DND-41 (cell line): ENCODE results near the gene LYPLAL1.

Experiments used
- ATAC-seq: fragments of 200-7000 bp; cut with Tn5 transposase; 3 replicates; pipeline ENCODE4 v1.9.1; 2021; ENCODE audit warnings: low read depth; ENCODE audit not compliant: insufficient read depth
- DNase-seq: peaks from one replicate; pipeline ENCODE4 v3.0.0-alpha.2; 2020
- H2AFZ ChIP-seq: 2 replicates; pipeline ENCODE4 v1.6.0; 2012; ENCODE audit warnings: low read depth, low read length
- H3K27ac ChIP-seq: 2 replicates; pipeline ENCODE4 v1.5.1; 2012; ENCODE audit warnings: low read length, inconsistent platforms
- H3K27me3 ChIP-seq: fragments of 200-600 bp; sonication (generic); 2 replicates; pipeline ENCODE4 v1.6.0; 2012; ENCODE audit warnings: low read length, mild to moderate bottlenecking, inconsistent platforms; ENCODE audit not compliant: insufficient read depth, poor library complexity
- H3K36me3 ChIP-seq: 2 replicates; pipeline ENCODE4 v1.5.1; 2012; ENCODE audit warnings: low read length, inconsistent platforms; ENCODE audit not compliant: insufficient read depth
- H3K4me1 ChIP-seq: 2 replicates; pipeline ENCODE4 v1.5.1; 2012; ENCODE audit warnings: mild to moderate bottlenecking, low read length; ENCODE audit not compliant: insufficient read depth
- H3K4me2 ChIP-seq: 2 replicates; pipeline ENCODE4 v1.6.0; 2012; ENCODE audit warnings: mild to moderate bottlenecking, moderate library complexity, low read length, inconsistent platforms; ENCODE audit not compliant: insufficient read depth
- H3K4me3 ChIP-seq, 2 experiments: fragments of 200-600 bp in 1 of 2; shearing (Covaris generic) in 1 of 2; 2 replicates each; pipeline ENCODE4 v1.5.1; 2012 to 2016; ENCODE audit warnings: inconsistent platforms in 2 of 2, low read length in 2 of 2, mild to moderate bottlenecking in 2 of 2, low read depth in 1 of 2, moderate library complexity in 1 of 2
- H3K79me2 ChIP-seq: 2 replicates; pipeline ENCODE4 v1.6.0; 2012; ENCODE audit warnings: low read length, inconsistent platforms; ENCODE audit not compliant: insufficient read depth
- H3K9ac ChIP-seq: 2 replicates; pipeline ENCODE4 v1.6.0; 2012; ENCODE audit warnings: low read depth, mild to moderate bottlenecking, inconsistent platforms, low read length, moderate library complexity
- H3K9me3 ChIP-seq: 2 replicates; pipeline ENCODE4 v1.5.1; 2012; ENCODE audit warnings: low read length, moderate library complexity, mild to moderate bottlenecking, inconsistent platforms; ENCODE audit not compliant: insufficient read depth, severe bottlenecking
- H4K20me1 ChIP-seq: 2 replicates; pipeline ENCODE4 v1.6.0; 2012; ENCODE audit warnings: low read length; ENCODE audit not compliant: insufficient read depth
- CTCF ChIP-seq: IDR thresholded peaks from 2 replicates; pipeline ENCODE4 v1.5.1; 2012; ENCODE audit warnings: borderline replicate concordance, low read length, moderate library complexity, mild to moderate bottlenecking; ENCODE audit not compliant: poor library complexity, severe bottlenecking; ENCODE audit errors: extremely low read depth
- EZH2 ChIP-seq: IDR thresholded peaks from 3 replicates; pipeline ENCODE4 v1.6.1; 2012; ENCODE audit warnings: borderline replicate concordance, low read depth, mild to moderate bottlenecking, moderate library complexity, low read length, inconsistent platforms; ENCODE audit not compliant: severe bottlenecking

The LYPLAL1 gene

GRCh38 chr1:219175212-219175564 lies 1.5 kb downstream of the LYPLAL1 start:
- peak overlapping the region; percentile 86 for H3K27ac ChIP-seq
- TF ChIP-seq EZH2 (no peak), CTCF (no peak)
- peaks cover 42% of the 10 kb centered on the region for H3K79me2 ChIP-seq

GRCh38 chr1:219176168-219176567 lies 2.5 kb downstream of the LYPLAL1 start:
- no peak for ATAC-seq
- no peak for DNase-seq
- no peak overlapping the region for H3K9ac ChIP-seq
- H3K4me2 ChIP-seq, result peak overlapping the region; percentile 91; the same call in 1 of the 2 replicates
- H3K27ac ChIP-seq, result no peak overlapping the region
- H4K20me1 ChIP-seq, result no peaks in the 10 kb centered on the region
- no peak overlapping the region for H2AFZ ChIP-seq
- no peaks in the 10 kb centered on the region for H3K9me3 ChIP-seq
- H3K27me3 ChIP-seq, result no peaks in the 10 kb centered on the region
- no peak for TF ChIP-seq EZH2
- TF ChIP-seq CTCF, result no peak
- peaks cover 30% of the 10 kb centered on the region for H3K4me1 ChIP-seq
- peaks cover 13% of the 10 kb centered on the region for H3K36me3 ChIP-seq
- H3K79me2 ChIP-seq, result peaks cover 42% of the 10 kb centered on the region
- no peak overlapping the region for H3K4me3 ChIP-seq

More at GRCh38 chr1:219175212-219175564, 1.5 kb downstream of the LYPLAL1 start:
- H4K20me1 ChIP-seq, result no peaks in the 10 kb centered on the region
- H3K9ac ChIP-seq, result peak overlapping the region; percentile 85
- peak overlapping the region in 1 of 2 experiments; percentile 76; a peak in 2 of 4 replicates for H3K4me3 ChIP-seq
- H2AFZ ChIP-seq, result no peak overlapping the region
- peaks cover 13% of the 10 kb centered on the region for H3K36me3 ChIP-seq
- H3K27me3 ChIP-seq, result no peaks in the 10 kb centered on the region
- DNase-seq (no peak), ATAC-seq (no peak)
- H3K9me3 ChIP-seq, result no peaks in the 10 kb centered on the region
- peaks cover 30% of the 10 kb centered on the region for H3K4me1 ChIP-seq
- H3K4me2 ChIP-seq, result peak overlapping the region; percentile 91

GRCh38 chr1:219177363-219177762 lies 3.7 kb downstream of the LYPLAL1 start:
- peaks cover 23% of the 10 kb centered on the region for H3K36me3 ChIP-seq
- H3K4me1 ChIP-seq, result peaks cover 30% of the 10 kb centered on the region
- H3K9me3 ChIP-seq, result no peaks in the 10 kb centered on the region
- H2AFZ ChIP-seq, result no peak overlapping the region
- no peak overlapping the region for H3K27ac ChIP-seq
- H3K79me2 ChIP-seq, result peaks cover 47% of the 10 kb centered on the region
- H3K4me2 ChIP-seq, result no peak overlapping the region
- TF ChIP-seq EZH2 (no peak), CTCF (no peak)
- no peaks in the 10 kb centered on the region for H3K27me3 ChIP-seq
- no peaks in the 10 kb centered on the region for H4K20me1 ChIP-seq
- H3K9ac ChIP-seq, result no peak overlapping the region
- ATAC-seq (no peak), DNase-seq (no peak)
- H3K4me3 ChIP-seq, result no peak overlapping the region

GRCh38 chr1:219177940-219178339 lies 4.3 kb downstream of the LYPLAL1 start:
- TF ChIP-seq CTCF (no peak), EZH2 (no peak)
- H4K20me1 ChIP-seq, result no peaks in the 10 kb centered on the region
- no peak overlapping the region for H3K27ac ChIP-seq
- H3K9ac ChIP-seq, result no peak overlapping the region
- no peak overlapping the region for H2AFZ ChIP-seq
- H3K4me2 ChIP-seq, result no peak overlapping the region
- DNase-seq (no peak), ATAC-seq (no peak)
- peaks cover 27% of the 10 kb centered on the region for H3K4me1 ChIP-seq
- no peaks in the 10 kb centered on the region for H3K27me3 ChIP-seq
- H3K79me2 ChIP-seq, result peaks cover 52% of the 10 kb centered on the region
- H3K9me3 ChIP-seq, result no peaks in the 10 kb centered on the region
- peaks cover 24% of the 10 kb centered on the region for H3K36me3 ChIP-seq
- H3K4me3 ChIP-seq, result no peak overlapping the region
